Measurements from ENCODE around the gene PGAP3.
"Not testable (repeated sequence)": the region's sequence is repeated elsewhere in the genome, so short reads cannot be mapped to it uniquely, and the experiment has no call there.

The PGAP3 gene

DNA sequence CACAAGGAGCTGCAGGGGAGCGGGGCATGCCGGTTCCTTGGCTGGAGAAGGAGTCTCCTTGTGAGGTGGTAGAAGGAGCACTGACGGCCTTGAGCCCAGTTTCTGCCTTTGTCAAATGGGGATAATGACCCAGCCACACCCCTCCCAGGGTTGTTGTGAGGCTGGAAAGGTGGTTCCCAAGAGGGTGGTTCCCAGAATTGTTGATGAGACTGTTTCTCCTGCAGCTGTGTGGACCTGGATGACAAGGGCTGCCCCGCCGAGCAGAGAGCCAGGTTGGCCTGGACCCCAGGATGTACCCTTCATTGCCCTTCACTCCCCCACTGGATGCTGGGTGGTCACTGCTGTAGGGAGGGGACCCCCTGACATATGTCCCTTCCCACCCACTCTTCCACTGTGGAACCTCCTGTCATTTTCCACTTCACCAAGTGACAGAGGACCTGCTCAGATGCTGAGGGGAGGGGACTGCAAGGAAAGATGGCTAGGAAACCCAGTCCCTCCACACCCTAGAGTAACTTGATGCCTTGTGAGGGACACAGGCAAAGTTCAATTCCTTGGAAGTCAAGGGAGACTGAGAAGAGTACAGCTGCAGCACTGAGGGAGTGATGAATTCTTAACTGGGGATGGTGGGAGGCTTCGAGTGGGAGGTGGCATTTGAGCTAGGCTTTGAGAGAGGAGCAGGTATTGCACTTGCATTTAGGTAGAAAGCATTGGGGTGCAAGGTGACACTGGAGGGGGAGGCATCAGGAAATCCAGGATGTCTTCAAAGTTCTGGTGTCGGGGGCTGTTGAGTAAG is 31.9 kb upstream of the PGAP3 start:
- Mint-ChIP-seq H3K36me3 (ENCODE audit: low read depth) (peaks cover 1% of the 10 kb centered on the region), H3K4me3 (no peak overlapping the region), H3K4me1 (ENCODE audit: low read depth) (no peaks in the 10 kb centered on the region), H3K9me3 (no peaks in the 10 kb centered on the region), H3K27me3 (no peaks in the 10 kb centered on the region), H3K27ac (no peak overlapping the region)

DNA sequence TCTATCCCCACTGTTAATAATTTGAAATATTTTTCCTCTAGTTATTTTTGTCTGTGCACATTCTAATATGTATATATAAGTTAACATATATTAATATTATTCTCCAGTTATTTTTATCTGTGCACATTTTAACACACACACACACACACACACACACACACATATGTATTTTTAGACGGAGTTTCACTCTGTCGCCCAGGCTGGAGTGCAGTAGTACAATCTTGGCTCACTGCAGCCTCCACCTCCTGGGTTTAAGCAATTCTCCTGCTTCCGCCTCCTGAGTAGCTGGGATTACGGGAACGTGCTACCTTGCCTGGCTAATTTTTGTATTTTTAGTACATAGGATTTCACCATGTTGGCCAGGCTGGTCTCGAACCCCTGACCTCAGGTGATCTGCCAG is 29.8 kb upstream of the PGAP3 start:
- no peaks in the 10 kb centered on the region for H3K27me3 Mint-ChIP-seq
- H3K36me3 Mint-ChIP-seq (ENCODE audit: low read depth) = no peaks in the 10 kb centered on the region
- H3K27ac Mint-ChIP-seq = no peak overlapping the region
- H3K9me3 Mint-ChIP-seq = no peaks in the 10 kb centered on the region
- H3K4me1 Mint-ChIP-seq (ENCODE audit: low read depth) = no peaks in the 10 kb centered on the region
- no peak overlapping the region for H3K4me3 Mint-ChIP-seq

DNA sequence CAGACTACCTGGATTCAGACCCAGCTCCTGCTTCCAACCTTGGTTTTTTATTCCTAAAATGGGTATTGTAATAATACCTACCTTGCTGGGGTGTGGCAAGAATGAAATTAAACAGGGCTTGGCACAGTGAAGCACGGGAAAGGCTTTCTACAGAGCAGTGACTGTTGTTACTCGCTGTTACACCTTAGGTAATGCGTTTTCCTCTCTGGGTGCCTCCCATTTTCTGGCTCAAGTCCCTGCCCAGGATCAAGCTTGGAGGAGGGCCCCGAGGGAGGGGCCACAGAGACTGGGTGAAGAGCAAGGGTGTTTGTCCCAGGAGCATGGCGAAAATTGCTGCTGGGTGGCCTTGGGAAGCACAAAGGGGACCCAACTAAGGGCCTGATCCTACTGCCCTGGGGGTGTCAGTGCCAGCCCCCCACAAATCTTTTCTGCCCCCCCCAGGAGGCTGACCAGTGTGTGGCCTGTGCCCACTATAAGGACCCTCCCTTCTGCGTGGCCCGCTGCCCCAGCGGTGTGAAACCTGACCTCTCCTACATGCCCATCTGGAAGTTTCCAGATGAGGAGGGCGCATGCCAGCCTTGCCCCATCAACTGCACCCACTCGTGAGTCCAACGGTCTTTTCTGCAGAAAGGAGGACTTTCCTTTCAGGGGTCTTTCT is 29.2 kb upstream of the PGAP3 start:
- no peak overlapping the region for H3K27ac Mint-ChIP-seq
- H3K4me3 Mint-ChIP-seq = no peak overlapping the region
- no peaks in the 10 kb centered on the region for H3K27me3 Mint-ChIP-seq
- H3K4me1 Mint-ChIP-seq (ENCODE audit: low read depth) = no peaks in the 10 kb centered on the region
- H3K9me3 Mint-ChIP-seq = no peaks in the 10 kb centered on the region
- H3K36me3 Mint-ChIP-seq (ENCODE audit: low read depth) = no peaks in the 10 kb centered on the region

DNA sequence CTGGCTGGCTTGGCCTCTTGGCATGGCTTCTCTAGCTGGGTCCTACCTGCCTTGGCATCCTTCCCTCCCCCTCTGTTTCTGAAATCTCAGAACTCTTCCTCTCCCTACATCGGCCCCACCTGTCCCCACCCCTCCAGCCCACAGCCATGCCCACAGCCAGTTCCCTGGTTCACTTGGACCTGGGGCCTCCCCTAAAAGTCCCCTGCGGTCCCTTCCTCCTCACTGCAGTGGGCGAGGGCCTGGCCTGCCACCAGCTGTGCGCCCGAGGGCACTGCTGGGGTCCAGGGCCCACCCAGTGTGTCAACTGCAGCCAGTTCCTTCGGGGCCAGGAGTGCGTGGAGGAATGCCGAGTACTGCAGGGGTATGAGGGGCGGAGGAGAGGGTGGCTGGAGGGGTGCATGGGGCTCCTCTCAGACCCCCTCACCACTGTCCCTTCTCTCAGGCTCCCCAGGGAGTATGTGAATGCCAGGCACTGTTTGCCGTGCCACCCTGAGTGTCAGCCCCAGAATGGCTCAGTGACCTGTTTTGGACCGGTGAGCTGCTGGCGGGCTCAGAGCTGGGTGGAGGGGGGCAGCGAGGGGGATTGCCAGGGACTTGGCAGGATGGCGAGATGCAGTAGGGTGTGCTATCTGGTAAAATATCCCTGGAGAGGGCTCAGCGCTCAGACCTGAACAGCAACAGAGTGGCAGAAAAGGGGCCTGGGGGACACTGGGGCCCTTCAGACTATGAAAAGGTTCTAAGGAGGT is 28.4 kb upstream of the PGAP3 start:
- H3K9me3 Mint-ChIP-seq = no peaks in the 10 kb centered on the region

DNA sequence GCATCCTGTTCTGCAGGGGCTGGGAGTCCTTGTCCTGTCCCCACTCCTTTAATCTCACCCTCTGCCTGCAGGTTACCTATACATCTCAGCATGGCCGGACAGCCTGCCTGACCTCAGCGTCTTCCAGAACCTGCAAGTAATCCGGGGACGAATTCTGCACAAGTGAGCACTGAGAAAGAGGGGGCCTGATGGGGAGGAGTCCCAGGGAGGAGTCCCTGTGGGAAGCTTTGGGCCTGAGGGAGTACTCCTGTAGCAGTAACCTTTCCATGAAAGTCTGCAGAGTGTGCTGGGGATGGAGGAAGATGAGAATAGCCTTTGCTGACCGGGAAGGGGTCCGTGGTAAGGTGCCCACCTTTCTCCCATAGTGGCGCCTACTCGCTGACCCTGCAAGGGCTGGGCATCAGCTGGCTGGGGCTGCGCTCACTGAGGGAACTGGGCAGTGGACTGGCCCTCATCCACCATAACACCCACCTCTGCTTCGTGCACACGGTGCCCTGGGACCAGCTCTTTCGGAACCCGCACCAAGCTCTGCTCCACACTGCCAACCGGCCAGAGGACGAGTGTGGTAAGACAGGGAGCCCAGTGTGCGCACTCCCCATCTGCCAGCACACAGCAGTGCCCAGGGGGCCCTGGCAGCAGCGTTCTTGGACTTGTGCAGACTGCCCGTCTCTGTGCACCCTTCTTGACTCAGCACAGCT is 27.7 kb upstream of the PGAP3 start:
- Mint-ChIP-seq H3K9me3 (no peaks in the 10 kb centered on the region), H3K27ac (no peak overlapping the region), H3K27me3 (no peaks in the 10 kb centered on the region), H3K4me1 (ENCODE audit: low read depth) (no peaks in the 10 kb centered on the region), H3K36me3 (ENCODE audit: low read depth) (no peaks in the 10 kb centered on the region), H3K4me3 (no peak overlapping the region)

More for the DNA sequence above, 28.4 kb upstream of the PGAP3 start:
- no peaks in the 10 kb centered on the region for H3K36me3 Mint-ChIP-seq (ENCODE audit: low read depth)
- H3K4me3 Mint-ChIP-seq = no peak overlapping the region
- H3K4me1 Mint-ChIP-seq (ENCODE audit: low read depth) = no peaks in the 10 kb centered on the region
- H3K27ac Mint-ChIP-seq = no peak overlapping the region
- no peaks in the 10 kb centered on the region for H3K27me3 Mint-ChIP-seq

DNA sequence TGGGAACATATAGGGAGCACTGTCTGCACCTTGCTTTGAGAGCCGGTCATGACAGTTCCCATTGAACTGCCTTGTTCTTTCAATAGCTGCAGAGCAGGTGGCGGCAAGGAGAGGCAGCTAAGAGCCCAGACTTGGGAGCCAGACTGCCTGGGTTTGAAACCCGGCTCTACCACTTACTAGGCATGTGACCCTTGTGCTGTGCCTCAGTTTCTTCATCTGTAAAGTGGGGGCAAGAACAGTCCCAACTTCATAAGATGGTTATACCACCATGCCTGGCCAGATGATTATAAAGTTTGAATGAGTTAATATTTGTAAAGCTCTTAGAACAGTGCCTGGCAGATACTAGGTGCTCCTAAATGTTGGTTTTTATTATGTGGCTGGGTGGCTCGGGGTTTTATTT is 26.4 kb upstream of the PGAP3 start:
- Mint-ChIP-seq H3K27me3 (no peaks in the 10 kb centered on the region), H3K4me3 (no peak overlapping the region), H3K27ac (no peak overlapping the region), H3K36me3 (ENCODE audit: low read depth) (no peaks in the 10 kb centered on the region), H3K9me3 (no peaks in the 10 kb centered on the region), H3K4me1 (ENCODE audit: low read depth) (no peaks in the 10 kb centered on the region)

DNA sequence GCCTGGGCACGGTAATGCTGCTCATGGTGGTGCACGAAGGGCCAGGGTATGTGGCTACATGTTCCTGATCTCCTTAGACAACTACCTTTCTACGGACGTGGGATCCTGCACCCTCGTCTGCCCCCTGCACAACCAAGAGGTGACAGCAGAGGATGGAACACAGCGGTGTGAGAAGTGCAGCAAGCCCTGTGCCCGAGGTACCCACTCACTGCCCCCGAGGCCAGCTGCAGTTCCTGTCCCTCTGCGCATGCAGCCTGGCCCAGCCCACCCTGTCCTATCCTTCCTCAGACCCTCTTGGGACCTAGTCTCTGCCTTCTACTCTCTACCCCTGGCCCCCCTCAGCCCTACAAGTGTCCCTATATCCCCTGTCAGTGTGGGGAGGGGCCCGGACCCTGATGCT is 24.0 kb upstream of the PGAP3 start:
- H3K27me3 Mint-ChIP-seq = no peaks in the 10 kb centered on the region
- H3K27ac Mint-ChIP-seq = no peak overlapping the region
- peaks cover 7% of the 10 kb centered on the region for H3K4me1 Mint-ChIP-seq (ENCODE audit: low read depth)
- H3K9me3 Mint-ChIP-seq = no peaks in the 10 kb centered on the region
- H3K36me3 Mint-ChIP-seq (ENCODE audit: low read depth) = no peaks in the 10 kb centered on the region
- no peak overlapping the region for H3K4me3 Mint-ChIP-seq

DNA sequence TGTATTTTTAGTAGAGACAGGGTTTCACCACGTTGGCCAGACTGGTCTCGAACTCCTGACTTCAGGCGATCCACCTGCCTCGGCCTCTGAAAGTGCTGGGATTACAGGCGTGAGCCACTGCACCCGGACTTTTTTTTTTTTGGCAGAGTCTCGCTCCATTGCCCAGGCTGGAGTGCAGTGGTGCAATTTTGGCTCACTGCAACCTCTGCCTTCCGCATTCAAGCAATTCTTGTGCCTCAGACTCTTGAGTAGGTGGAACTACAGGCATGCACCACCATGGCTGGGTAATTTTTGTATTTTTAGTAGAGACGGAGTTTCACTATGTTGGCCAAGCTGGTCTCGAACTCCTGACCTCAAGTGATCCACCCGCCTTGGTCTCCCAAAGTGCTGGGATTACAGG is 23.2 kb upstream of the PGAP3 start:
- H3K9me3 Mint-ChIP-seq; H3K27ac Mint-ChIP-seq; H3K4me1 Mint-ChIP-seq (ENCODE audit: low read depth); H3K27me3 Mint-ChIP-seq; H3K4me3 Mint-ChIP-seq; H3K36me3 Mint-ChIP-seq (ENCODE audit: low read depth): not testable (repeated sequence)

DNA sequence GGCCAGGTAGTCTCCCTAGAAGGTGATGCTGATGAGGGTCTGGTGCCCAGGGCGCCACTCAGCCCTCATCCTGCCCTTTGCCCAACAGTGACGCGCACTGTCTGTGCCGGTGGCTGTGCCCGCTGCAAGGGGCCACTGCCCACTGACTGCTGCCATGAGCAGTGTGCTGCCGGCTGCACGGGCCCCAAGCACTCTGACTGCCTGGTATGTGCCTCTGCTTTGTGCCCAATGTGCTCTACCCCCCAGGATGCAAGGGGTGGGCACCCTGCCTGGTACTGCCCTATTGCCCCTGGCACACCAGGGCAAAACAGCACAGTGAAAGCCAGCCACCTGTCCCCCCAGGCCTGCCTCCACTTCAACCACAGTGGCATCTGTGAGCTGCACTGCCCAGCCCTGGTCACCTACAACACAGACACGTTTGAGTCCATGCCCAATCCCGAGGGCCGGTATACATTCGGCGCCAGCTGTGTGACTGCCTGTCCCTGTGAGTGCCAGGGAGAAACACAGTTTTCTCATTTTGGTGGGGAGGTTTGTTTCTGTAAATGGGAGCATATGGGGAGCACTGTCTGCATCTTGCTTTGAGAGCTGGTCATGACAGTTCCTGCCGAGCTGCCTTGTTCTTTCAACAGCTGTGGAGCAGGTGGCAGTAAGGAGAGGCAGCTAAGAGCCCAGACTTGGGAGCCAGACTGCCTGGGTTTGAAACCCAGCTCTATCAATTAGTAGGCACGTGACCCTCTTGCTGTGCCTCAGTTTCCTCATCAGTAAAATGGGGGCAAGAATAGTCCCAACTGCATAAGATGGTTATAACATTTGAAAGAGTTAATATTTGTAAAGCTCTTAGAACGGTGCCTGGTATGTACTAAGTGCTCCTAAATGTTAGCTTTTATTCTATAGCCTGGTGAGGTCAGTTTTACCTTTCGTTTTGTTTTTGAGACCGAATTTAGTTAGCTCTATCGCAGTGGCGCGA is 22.4 kb upstream of the PGAP3 start:
- Mint-ChIP-seq H3K4me3 (no peak overlapping the region), H3K9me3 (no peaks in the 10 kb centered on the region), H3K27ac (no peak overlapping the region), H3K36me3 (ENCODE audit: low read depth) (no peaks in the 10 kb centered on the region), H3K27me3 (no peaks in the 10 kb centered on the region), H3K4me1 (ENCODE audit: low read depth) (peaks cover 10% of the 10 kb centered on the region)

DNA sequence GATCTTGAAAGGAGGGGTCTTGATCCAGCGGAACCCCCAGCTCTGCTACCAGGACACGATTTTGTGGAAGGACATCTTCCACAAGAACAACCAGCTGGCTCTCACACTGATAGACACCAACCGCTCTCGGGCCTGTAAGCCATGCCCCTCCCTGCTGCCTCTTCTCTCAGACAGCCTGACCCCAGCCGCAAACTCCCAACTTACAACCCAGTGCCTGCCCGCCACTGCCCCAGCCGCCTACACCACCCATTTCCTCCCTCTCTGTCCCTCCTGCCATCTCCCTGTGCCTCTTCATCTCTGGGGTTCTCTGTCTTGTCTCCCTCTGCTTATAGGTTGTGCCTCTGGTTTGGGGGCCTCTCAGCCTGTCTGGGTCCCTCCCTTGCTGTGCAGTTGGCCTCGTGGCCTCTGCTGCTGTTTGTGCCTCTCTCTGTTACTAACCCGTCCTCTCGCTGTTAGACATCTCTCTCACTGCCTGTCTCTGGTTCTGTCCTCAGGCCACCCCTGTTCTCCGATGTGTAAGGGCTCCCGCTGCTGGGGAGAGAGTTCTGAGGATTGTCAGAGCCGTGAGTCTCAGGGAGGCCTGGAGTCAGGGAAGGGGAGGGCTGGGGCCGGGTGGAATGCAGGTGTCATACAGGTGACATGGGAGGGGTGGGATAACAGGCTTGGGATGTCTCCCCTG is 21.6 kb upstream of the PGAP3 start:
- Mint-ChIP-seq H3K9me3 (no peaks in the 10 kb centered on the region), H3K27ac (no peak overlapping the region), H3K4me3 (no peak overlapping the region), H3K27me3 (no peaks in the 10 kb centered on the region), H3K36me3 (ENCODE audit: low read depth) (no peaks in the 10 kb centered on the region), H3K4me1 (ENCODE audit: low read depth) (peaks cover 10% of the 10 kb centered on the region)

DNA sequence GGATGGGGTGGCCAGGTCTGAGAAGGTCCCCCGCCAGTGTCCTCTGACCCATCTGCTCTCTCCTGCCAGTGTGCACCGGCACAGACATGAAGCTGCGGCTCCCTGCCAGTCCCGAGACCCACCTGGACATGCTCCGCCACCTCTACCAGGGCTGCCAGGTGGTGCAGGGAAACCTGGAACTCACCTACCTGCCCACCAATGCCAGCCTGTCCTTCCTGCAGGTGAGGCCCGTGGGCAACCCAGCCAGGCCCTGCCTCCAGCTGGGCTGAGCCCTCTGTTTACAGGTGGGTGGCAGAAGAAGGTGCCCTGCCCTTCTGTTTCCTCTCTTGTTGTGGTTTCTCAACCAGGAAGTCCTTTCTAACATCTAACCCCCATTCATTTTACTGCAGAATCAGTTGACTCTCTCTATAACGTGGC is 19.1 kb upstream of the PGAP3 start:
- Mint-ChIP-seq H3K4me1 (ENCODE audit: low read depth) (peaks cover 16% of the 10 kb centered on the region), H3K36me3 (ENCODE audit: low read depth) (no peaks in the 10 kb centered on the region), H3K27me3 (peaks cover 6% of the 10 kb centered on the region), H3K4me3 (no peak overlapping the region), H3K9me3 (no peaks in the 10 kb centered on the region), H3K27ac (no peak overlapping the region)

DNA sequence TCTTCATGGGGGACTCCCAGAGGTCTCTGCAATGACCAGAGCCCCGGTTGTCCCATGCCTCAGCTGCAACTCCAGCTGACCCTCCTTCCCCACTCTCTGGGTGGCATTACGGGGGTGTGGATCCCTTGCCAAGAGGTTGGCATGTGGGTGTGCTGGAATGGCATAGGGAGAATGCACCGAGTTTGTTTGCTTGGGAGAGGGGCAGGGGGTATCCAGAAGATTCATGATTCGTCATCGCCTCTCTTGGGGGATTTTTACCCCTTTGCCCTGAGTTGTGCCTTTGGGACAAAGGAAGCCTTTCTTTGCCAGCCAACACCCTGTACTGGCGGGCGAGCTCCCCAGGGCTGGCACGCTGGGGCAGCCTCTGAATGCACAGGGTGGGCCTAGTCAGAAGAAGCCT is 18.5 kb upstream of the PGAP3 start:
- Mint-ChIP-seq H3K27ac (no peak overlapping the region), H3K27me3 (peaks cover 10% of the 10 kb centered on the region), H3K4me3 (no peak overlapping the region), H3K36me3 (ENCODE audit: low read depth) (no peaks in the 10 kb centered on the region), H3K4me1 (ENCODE audit: low read depth) (peaks cover 16% of the 10 kb centered on the region), H3K9me3 (no peaks in the 10 kb centered on the region)

DNA sequence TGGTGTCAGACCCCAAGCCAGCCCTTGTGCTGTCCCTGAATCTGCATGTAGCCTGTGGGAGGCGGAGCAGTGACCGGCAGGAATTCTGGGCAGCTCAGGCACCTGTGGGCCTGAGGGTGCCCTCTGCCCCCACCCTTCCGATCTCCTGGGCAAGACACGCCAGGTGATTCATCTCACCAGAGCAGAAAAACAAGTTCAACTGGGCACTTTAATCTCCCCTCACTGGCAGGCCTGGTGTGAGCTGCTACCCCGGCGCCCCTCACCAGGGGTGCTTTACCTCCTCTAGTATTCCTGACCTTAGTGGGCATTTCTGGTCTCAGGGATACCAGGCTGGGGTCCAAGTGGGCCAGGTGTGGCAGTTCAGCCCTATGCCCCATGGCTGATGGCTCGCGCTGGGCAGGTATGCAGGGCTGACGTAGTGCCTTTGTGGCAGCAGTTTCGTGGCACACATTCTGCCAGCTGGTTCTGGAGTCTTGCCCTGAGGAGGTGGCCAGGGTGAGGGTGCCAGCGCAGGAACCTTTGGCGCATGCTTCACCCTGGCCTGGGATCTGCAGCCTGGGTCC is 18.0 kb upstream of the PGAP3 start:
- Mint-ChIP-seq H3K4me3 (no peak overlapping the region), H3K36me3 (ENCODE audit: low read depth) (no peaks in the 10 kb centered on the region), H3K27ac (no peak overlapping the region), H3K27me3 (peaks cover 15% of the 10 kb centered on the region), H3K9me3 (no peaks in the 10 kb centered on the region), H3K4me1 (ENCODE audit: low read depth) (peaks cover 16% of the 10 kb centered on the region)

Data from stimulated activated naive CD8-positive, alpha-beta T cell treated with anti-CD3 and anti-CD28 coated beads, Interleukin-15, Interleukin-2, amounts not matched to agents 100 ng/mL and 50 ng/mL, for 24 hours (primary cell).